Measurements from ENCODE around the gene OR51F1. TPM values are rescaled to one million over a fixed set of nuclear protein-coding genes. Genes with fewer than 3 reads are reported as not detected.

Gene OR51F1, protein sequence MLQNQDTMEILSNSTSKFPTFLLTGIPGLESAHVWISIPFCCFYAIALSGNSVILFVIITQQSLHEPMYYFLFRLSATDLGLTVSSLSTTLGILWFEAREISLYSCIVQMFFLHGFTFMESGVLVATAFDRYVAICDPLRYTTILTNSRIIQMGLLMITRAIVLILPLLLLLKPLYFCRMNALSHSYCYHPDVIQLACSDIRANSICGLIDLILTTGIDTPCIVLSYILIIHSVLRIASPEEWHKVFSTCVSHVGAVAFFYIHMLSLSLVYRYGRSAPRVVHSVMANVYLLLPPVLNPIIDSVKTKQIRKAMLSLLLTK
- total RNA-seq (2021) (not detected in 2 replicates), Bru-seq, nascent RNA (not detected), BruChase-seq, experiment 1, labeled RNA remaining after a 2-hour chase (not detected), BruChase-seq, experiment 2, labeled RNA remaining after a 6-hour chase (not detected)
- long read RNA-seq = 0 reads

DNA sequence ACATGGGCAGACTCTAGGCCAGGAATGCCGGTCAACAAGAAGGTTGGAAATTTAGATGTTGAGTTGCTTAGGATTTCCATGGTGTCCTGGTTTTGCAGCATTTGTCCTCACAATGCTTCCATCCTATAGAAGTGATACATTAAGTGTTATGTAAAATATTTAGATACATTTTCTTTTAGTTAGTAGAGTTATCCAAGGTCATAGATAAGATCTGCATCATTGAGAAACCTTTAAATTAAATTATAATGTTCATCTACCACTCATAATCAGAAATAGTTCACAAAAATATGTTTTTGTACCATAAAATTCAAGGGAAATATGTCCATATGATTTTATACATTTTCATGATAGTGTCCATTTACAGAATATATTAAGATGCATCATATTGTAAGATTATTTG, at the start of gene OR51F1:
OR51F1 (minus strand) TSS at position 101 of the 400 bp plus-strand sequence; CDS start at position 101, 0 bp downstream.
- no TSS peak for BruUV-seq (replicated peaks)
- no peak for DNase-seq
- no peaks in the 10 kb centered on the region for H3K9me3 ChIP-seq (ENCODE audit: insufficient read depth, low read depth)
- no peak for TF ChIP-seq EZH2 (IDR thresholded peaks at IDR 0.05; ENCODE audit: low read depth)
- TF ChIP-seq, protein P1, sequence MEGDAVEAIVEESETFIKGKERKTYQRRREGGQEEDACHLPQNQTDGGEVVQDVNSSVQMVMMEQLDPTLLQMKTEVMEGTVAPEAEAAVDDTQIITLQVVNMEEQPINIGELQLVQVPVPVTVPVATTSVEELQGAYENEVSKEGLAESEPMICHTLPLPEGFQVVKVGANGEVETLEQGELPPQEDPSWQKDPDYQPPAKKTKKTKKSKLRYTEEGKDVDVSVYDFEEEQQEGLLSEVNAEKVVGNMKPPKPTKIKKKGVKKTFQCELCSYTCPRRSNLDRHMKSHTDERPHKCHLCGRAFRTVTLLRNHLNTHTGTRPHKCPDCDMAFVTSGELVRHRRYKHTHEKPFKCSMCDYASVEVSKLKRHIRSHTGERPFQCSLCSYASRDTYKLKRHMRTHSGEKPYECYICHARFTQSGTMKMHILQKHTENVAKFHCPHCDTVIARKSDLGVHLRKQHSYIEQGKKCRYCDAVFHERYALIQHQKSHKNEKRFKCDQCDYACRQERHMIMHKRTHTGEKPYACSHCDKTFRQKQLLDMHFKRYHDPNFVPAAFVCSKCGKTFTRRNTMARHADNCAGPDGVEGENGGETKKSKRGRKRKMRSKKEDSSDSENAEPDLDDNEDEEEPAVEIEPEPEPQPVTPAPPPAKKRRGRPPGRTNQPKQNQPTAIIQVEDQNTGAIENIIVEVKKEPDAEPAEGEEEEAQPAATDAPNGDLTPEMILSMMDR (conservative IDR thresholded peaks at IDR 0.05) = no peak
- no peak within 1 kb of the TSS for H3K27ac ChIP-seq
- CTCF ChIA-PET = no interaction called here
- no peak within 1 kb of the TSS for H2AFZ ChIP-seq
- intact Hi-C loops (cut with micrococcal nuclease; ENCODE audit: unreplicated experiment) = no loop called here
- no peaks in the 10 kb centered on the region for H3K4me1 ChIP-seq (replicated peaks; ENCODE audit: insufficient read depth)
- H4K20me1 ChIP-seq (ENCODE audit: insufficient read depth) = no peaks in the 10 kb centered on the region
- H3K79me2 ChIP-seq (ENCODE audit: low read depth) = no peaks in the 10 kb centered on the region
- no peaks in the 10 kb centered on the region for H3F3A ChIP-seq (ENCODE audit: insufficient read depth, low read depth)
- no peaks in the 10 kb centered on the region for H3K36me3 ChIP-seq (ENCODE audit: low read depth)
- H3K9me2 ChIP-seq (ENCODE audit: insufficient read depth) = no peaks in the 10 kb centered on the region
- POLR2A ChIA-PET (ENCODE audit: unreplicated experiment) = no interaction called here
- H3K27me3 ChIP-seq (ENCODE audit: insufficient read depth, low read depth) = no peaks in the 10 kb centered on the region
- no peak within 1 kb of the TSS for H3K4me2 ChIP-seq
- no peak within 1 kb of the TSS for H3K4me3 ChIP-seq

DNA sequence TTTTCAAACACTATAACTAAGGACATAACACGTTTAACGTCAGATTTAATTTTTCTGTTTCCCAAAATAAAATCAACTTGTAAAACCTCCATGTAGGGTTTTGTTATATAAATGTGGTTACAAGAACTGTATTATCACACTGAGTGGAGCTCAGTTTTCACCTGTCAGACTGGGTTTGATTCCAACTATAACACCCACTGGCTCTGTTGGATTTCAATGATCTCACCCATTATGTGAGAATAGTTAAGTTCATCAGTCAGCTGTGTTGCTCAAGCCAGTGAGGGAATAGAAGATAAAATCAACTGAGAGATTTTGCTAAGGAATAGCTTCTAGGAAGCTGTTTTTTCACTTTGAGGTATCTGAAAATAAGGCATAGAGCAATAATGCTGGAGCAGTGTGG, 39.5 kb upstream of the OR51F1 start:
- Histone ChIP-seq H4K20me1 (ENCODE audit: insufficient read depth) (no peaks in the 10 kb centered on the region), H3K79me2 (ENCODE audit: low read depth) (no peaks in the 10 kb centered on the region), H3K4me3 (no peak overlapping the region), H3K27ac (no peak overlapping the region), H3K4me1 (replicated peaks; ENCODE audit: insufficient read depth) (no peaks in the 10 kb centered on the region), H3K4me2 (no peak overlapping the region), H3K36me3 (ENCODE audit: low read depth) (no peaks in the 10 kb centered on the region), H2AFZ (no peak overlapping the region), H3K9me3 (ENCODE audit: insufficient read depth, low read depth) (no peaks in the 10 kb centered on the region), H3K9me2 (ENCODE audit: insufficient read depth) (no peaks in the 10 kb centered on the region), H3K27me3 (ENCODE audit: insufficient read depth, low read depth) (no peaks in the 10 kb centered on the region), H3F3A (ENCODE audit: insufficient read depth, low read depth) (no peaks in the 10 kb centered on the region)
- TF ChIP-seq EZH2 (IDR thresholded peaks at IDR 0.05; ENCODE audit: low read depth) = no peak
- TF ChIP-seq, protein P1 (conservative IDR thresholded peaks at IDR 0.05) = no peak
- BruUV-seq (replicated peaks) = no TSS peak
- intact Hi-C loops (cut with micrococcal nuclease; ENCODE audit: unreplicated experiment) = no loop called here
- ChIA-PET POLR2A (ENCODE audit: unreplicated experiment) (no interaction called here), CTCF (no interaction called here)
- DNase-seq = no peak

DNA sequence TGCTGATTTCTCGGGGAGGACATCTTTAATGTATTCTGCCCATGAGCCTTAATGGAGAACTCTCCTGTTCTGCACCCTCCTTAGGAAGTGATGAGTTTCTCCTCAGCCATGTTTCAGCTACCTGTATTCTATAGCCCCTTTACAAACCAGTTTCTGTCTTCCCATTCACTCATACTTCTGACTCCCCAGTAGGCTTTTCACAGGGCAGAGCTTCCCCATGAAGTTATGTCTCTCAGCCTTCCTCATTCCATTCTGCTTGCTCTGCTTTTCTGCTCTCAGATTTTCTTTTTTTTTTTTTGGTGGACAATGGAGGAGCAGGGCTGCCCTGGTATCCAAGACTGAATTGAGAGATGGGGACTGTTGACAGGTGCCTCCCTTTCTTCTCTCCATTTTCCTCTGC, 38.7 kb upstream of the OR51F1 start:
- Histone ChIP-seq H3K9me3 (ENCODE audit: insufficient read depth, low read depth) (no peaks in the 10 kb centered on the region), H3F3A (ENCODE audit: insufficient read depth, low read depth) (no peaks in the 10 kb centered on the region), H3K79me2 (ENCODE audit: low read depth) (no peaks in the 10 kb centered on the region), H2AFZ (no peak overlapping the region), H3K9me2 (ENCODE audit: insufficient read depth) (no peaks in the 10 kb centered on the region), H3K27me3 (ENCODE audit: insufficient read depth, low read depth) (no peaks in the 10 kb centered on the region), H3K4me1 (replicated peaks; ENCODE audit: insufficient read depth) (no peaks in the 10 kb centered on the region), H4K20me1 (ENCODE audit: insufficient read depth) (no peaks in the 10 kb centered on the region), H3K27ac (no peak overlapping the region), H3K4me3 (no peak overlapping the region), H3K36me3 (ENCODE audit: low read depth) (no peaks in the 10 kb centered on the region), H3K4me2 (no peak overlapping the region)
- intact Hi-C loops (cut with micrococcal nuclease; ENCODE audit: unreplicated experiment) = no loop called here
- no TSS peak for BruUV-seq (replicated peaks)
- no peak for TF ChIP-seq EZH2 (IDR thresholded peaks at IDR 0.05; ENCODE audit: low read depth)
- TF ChIP-seq, protein P1 (conservative IDR thresholded peaks at IDR 0.05) = no peak
- POLR2A ChIA-PET (ENCODE audit: unreplicated experiment) = no interaction called here
- CTCF ChIA-PET = no interaction called here
- no peak for DNase-seq

Data from PC-9 (cell line).